Measurements from ENCODE around the gene NOL9.

GRCh38 chr1:6570100-6570499 lies 15.8 kb upstream of the NOL9 start:
- TF ChIP-seq THRA (IDR thresholded peaks at IDR 0.05) = no peak
- TF ChIP-seq TAF1 (IDR thresholded peaks at IDR 0.05; ENCODE audit: control insufficient read depth, extremely low read depth, insufficient read depth, low read length, severe bottlenecking) = no peak
- no peak for TF ChIP-seq HMG20B (CRISPR knock-in tag; IDR thresholded peaks at IDR 0.05)
- no peak for TF ChIP-seq CTCF (IDR thresholded peaks at IDR 0.05 in 2 of 3, conservative IDR thresholded peaks at IDR 0.05 in 1 of 3; ENCODE audit: insufficient read depth in 2 of 3, low read depth in 1 of 3, low read length in 3 of 3)
- no peak for TF ChIP-seq ZNF518B (CRISPR knock-in tag; IDR thresholded peaks at IDR 0.05)
- TF ChIP-seq RCOR1 (IDR thresholded peaks at IDR 0.05; ENCODE audit: borderline replicate concordance in 1 of 2, low read depth in 2 of 2, low read length in 2 of 2) = no peak
